Suprapubic skin (tissue), 3 donors: ENCODE results near the gene EYS.

Source experiments
- CTCF ChIP-seq, 2 donors: fragments of 200-600 bp in 1 of 2; fragments of 450-650 bp in 1 of 2; sonication (generic) in 1 of 2; IDR thresholded peaks; one replicate each; pipeline ENCODE4 v1.5.1; 2016 to 2019; ENCODE audit warnings: antibody characterized with exemption in 2 of 2, mild to moderate bottlenecking in 1 of 2, moderate library complexity in 1 of 2
- EP300 ChIP-seq: sonication (generic); formaldehyde crosslinking; IDR thresholded peaks from one replicate; pipeline ENCODE4 v1.6.1; 2017; ENCODE audit warnings: antibody characterized with exemption

- no peak for TF ChIP-seq EP300
- no peak for TF ChIP-seq CTCF (IDR thresholded peaks at IDR 0.05)
These were observed 1489.1 kb downstream of the EYS start for GRCh38 chr6:64217721-64218620.
